ENCODE measurements around the gene FGD2.

- TF ChIP-seq, protein P1, sequence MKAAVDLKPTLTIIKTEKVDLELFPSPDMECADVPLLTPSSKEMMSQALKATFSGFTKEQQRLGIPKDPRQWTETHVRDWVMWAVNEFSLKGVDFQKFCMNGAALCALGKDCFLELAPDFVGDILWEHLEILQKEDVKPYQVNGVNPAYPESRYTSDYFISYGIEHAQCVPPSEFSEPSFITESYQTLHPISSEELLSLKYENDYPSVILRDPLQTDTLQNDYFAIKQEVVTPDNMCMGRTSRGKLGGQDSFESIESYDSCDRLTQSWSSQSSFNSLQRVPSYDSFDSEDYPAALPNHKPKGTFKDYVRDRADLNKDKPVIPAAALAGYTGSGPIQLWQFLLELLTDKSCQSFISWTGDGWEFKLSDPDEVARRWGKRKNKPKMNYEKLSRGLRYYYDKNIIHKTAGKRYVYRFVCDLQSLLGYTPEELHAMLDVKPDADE (IDR thresholded peaks at IDR 0.05): no peak
- TF ChIP-seq EZH2 (IDR thresholded peaks at IDR 0.05; ENCODE audit: low read depth, unreplicated experiment): no peak
These were observed 51.1 kb downstream of the FGD2 start for GRCh38 chr6:37056439-37057127.
